M059J (cell line): ENCODE results near the gene ZP3. TPM values are rescaled to one million over a fixed set of nuclear protein-coding genes. Genes with fewer than 3 reads are reported as not detected.
"Not testable (repeated sequence)": the region's sequence is repeated elsewhere in the genome, so short reads cannot be mapped to it uniquely, and the experiment has no call there.

ENCODE experiments used
- DNase-seq: peaks from one replicate; pipeline ENCODE4 v3.0.0-alpha.2; 2012; ENCODE audit warnings: low read depth
- total RNA-seq: library from RNA; depleted of rRNA; stranded (reverse); fragments of >200 nt; shearing (Covaris generic); gene quantifications from 2 replicates; pipeline ENCODE4 v1.2.3, GENCODE V29; 2014

The ZP3 gene
- total RNA-seq, 1 experiment from 2014 or later, result 3.6 TPM

GRCh38 chr7:76440404-76440803 is 15.7 kb downstream of the ZP3 start:
- DNase-seq, result not testable (repeated sequence)

GRCh38 chr7:76441792-76442191 is 17.0 kb downstream of the ZP3 start:
- DNase-seq, result not testable (repeated sequence)

- not testable (repeated sequence) for DNase-seq
Measured at GRCh38 chr7:76442664-76443446, 18.1 kb downstream of the ZP3 start.

GRCh38 chr7:76443846-76444245 is 19.1 kb downstream of the ZP3 start:
- peak; percentile 36 for DNase-seq

GRCh38 chr7:76445577-76446008 is 20.8 kb downstream of the ZP3 start:
- DNase-seq, result peak; percentile 87

- DNase-seq, result not testable (repeated sequence)
Measured at GRCh38 chr7:76457017-76457416, 32.3 kb downstream of the ZP3 start.

- DNase-seq, result not testable (repeated sequence)
Measured at GRCh38 chr7:76458504-76458903, 33.8 kb downstream of the ZP3 start.

GRCh38 chr7:76460767-76461166 is 36.0 kb downstream of the ZP3 start:
- not testable (repeated sequence) for DNase-seq

GRCh38 chr7:76461464-76462101 is 36.8 kb downstream of the ZP3 start, which contains the start of gene DTX2:
TSS of gene DTX2 (plus strand) at chr7:76461709. CDS start at chr7:76480510, 18,801 bp downstream.
- DNase-seq, result not testable (repeated sequence)

GRCh38 chr7:76462271-76462882 is 37.6 kb downstream of the ZP3 start:
- DNase-seq, result not testable (repeated sequence)

GRCh38 chr7:76464959-76465358 is 40.2 kb downstream of the ZP3 start:
- DNase-seq, result not testable (repeated sequence)

- not testable (repeated sequence) for DNase-seq
Measured at GRCh38 chr7:76465950-76466349, 41.2 kb downstream of the ZP3 start.

GRCh38 chr7:76467743-76468404 is 43.1 kb downstream of the ZP3 start:
- DNase-seq, result peak; percentile 50

GRCh38 chr7:76471556-76472221 is 46.9 kb downstream of the ZP3 start:
- not testable (repeated sequence) for DNase-seq

GRCh38 chr7:76473097-76473496 is 48.3 kb downstream of the ZP3 start:
- not testable (repeated sequence) for DNase-seq

GRCh38 chr7:76476280-76476679 is 51.5 kb downstream of the ZP3 start:
- not testable (repeated sequence) for DNase-seq

- DNase-seq, result not testable (repeated sequence)
Measured at GRCh38 chr7:76476742-76477474, 52.2 kb downstream of the ZP3 start.

GRCh38 chr7:76479628-76480027 is 54.9 kb downstream of the ZP3 start:
- DNase-seq, result not testable (repeated sequence)

- not testable (repeated sequence) for DNase-seq
Measured at GRCh38 chr7:76480403-76481253, 55.9 kb downstream of the ZP3 start.

- not testable (repeated sequence) for DNase-seq
Measured at GRCh38 chr7:76482660-76483059, 57.9 kb downstream of the ZP3 start.
